RWPE2 (cell line): Measurements from ENCODE around the gene CCDC73.

Source experiments
- ATAC-seq: fragments of 200-7000 bp; cut with Tn5 transposase; 3 replicates; pipeline ENCODE4 v1.9.1; 2021; ENCODE audit warnings: low read depth
- DNase-seq: peaks from one replicate; pipeline ENCODE4 v3.0.0-alpha.2; 2020; ENCODE audit warnings: low spot score
- H3K27ac ChIP-seq: fragments of 450-650 bp; 2 replicates; pipeline ENCODE4 v1.5.1; 2017; ENCODE audit warnings: mild to moderate bottlenecking; ENCODE audit not compliant: poor library complexity, severe bottlenecking
- H3K27me3 ChIP-seq: fragments of 250-450 bp; sonication (Bioruptor Pico); 2 replicates; pipeline ENCODE4 v1.5.1; 2021; ENCODE audit warnings: mild to moderate bottlenecking, moderate library complexity; ENCODE audit not compliant: insufficient read depth, poor library complexity, severe bottlenecking
- H3K36me3 ChIP-seq: fragments of 250-450 bp; sonication (Bioruptor Pico); 2 replicates; pipeline ENCODE4 v1.5.1; 2020; ENCODE audit warnings: low read depth, mild to moderate bottlenecking, moderate library complexity
- H3K4me1 ChIP-seq: fragments of 250-450 bp; sonication (Bioruptor Pico); 2 replicates; pipeline ENCODE4 v1.5.1; 2021; ENCODE audit warnings: mild to moderate bottlenecking, moderate library complexity; ENCODE audit not compliant: insufficient read depth, poor library complexity, severe bottlenecking
- H3K4me3 ChIP-seq: fragments of 250-450 bp; sonication (Bioruptor Pico); 2 replicates; pipeline ENCODE4 v1.5.1; 2021; ENCODE audit warnings: mild to moderate bottlenecking, moderate library complexity; ENCODE audit not compliant: severe bottlenecking
- H3K9me3 ChIP-seq: fragments of 250-450 bp; sonication (Bioruptor Pico); 2 replicates; pipeline ENCODE4 v1.5.1; 2021; ENCODE audit warnings: mild to moderate bottlenecking, moderate library complexity; ENCODE audit not compliant: severe bottlenecking
- TF ChIP-seq, protein P1 (sequence below): fragments of 450-650 bp; IDR thresholded peaks from one replicate; pipeline ENCODE4 v1.5.1; 2017; ENCODE audit warnings: mild to moderate bottlenecking, moderate library complexity; ENCODE audit not compliant: poor library complexity, severe bottlenecking

The CCDC73 gene

GRCh38 chr11:32821917-32822560 lies 27.6 kb upstream of the CCDC73 start:
- Histone ChIP-seq H3K27me3 (no peaks in the 10 kb centered on the region), H3K4me1 (peaks cover 22% of the 10 kb centered on the region), H3K36me3 (no peaks in the 10 kb centered on the region), H3K27ac (peak overlapping the region; percentile 41), H3K4me3 (no peak overlapping the region), H3K9me3 (no peaks in the 10 kb centered on the region)
- TF ChIP-seq, protein P1, sequence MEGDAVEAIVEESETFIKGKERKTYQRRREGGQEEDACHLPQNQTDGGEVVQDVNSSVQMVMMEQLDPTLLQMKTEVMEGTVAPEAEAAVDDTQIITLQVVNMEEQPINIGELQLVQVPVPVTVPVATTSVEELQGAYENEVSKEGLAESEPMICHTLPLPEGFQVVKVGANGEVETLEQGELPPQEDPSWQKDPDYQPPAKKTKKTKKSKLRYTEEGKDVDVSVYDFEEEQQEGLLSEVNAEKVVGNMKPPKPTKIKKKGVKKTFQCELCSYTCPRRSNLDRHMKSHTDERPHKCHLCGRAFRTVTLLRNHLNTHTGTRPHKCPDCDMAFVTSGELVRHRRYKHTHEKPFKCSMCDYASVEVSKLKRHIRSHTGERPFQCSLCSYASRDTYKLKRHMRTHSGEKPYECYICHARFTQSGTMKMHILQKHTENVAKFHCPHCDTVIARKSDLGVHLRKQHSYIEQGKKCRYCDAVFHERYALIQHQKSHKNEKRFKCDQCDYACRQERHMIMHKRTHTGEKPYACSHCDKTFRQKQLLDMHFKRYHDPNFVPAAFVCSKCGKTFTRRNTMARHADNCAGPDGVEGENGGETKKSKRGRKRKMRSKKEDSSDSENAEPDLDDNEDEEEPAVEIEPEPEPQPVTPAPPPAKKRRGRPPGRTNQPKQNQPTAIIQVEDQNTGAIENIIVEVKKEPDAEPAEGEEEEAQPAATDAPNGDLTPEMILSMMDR = no peak
- DNase-seq = no peak
- ATAC-seq = no peak

- Histone ChIP-seq H3K4me3 (no peak overlapping the region), H3K4me1 (peaks cover 22% of the 10 kb centered on the region), H3K27ac (peak overlapping the region; percentile 41), H3K9me3 (no peaks in the 10 kb centered on the region), H3K36me3 (no peaks in the 10 kb centered on the region), H3K27me3 (no peaks in the 10 kb centered on the region)
- ATAC-seq (peak; percentile 92), DNase-seq (no peak)
- TF ChIP-seq, protein P1 = no peak
Measured at GRCh38 chr11:32821517-32821916, 27.1 kb upstream of the CCDC73 start.

DNA sequence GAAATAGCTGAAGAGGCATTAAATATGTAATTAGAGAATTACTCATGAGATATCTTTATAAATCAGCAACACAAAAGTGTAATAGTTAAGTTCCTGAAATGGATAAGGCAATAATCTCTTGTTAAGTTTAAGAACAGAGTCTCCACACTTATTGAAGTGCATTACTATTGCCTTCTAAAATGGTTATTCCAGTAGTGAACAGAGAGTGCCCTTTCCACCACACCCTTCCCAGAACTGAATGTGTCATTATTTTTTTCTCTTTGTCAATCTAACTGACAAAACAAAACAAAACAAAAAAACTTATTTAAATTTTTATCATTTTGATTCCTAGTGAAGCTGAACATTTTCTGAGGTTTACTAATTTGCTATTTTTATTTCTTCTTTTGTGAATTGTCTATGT lies 26.0 kb upstream of the CCDC73 start:
- no peaks in the 10 kb centered on the region for H3K9me3 ChIP-seq
- H3K4me3 ChIP-seq = no peak overlapping the region
- peak overlapping the region; percentile 41 for H3K27ac ChIP-seq
- DNase-seq (no peak), ATAC-seq (no peak)
- H3K36me3 ChIP-seq = no peaks in the 10 kb centered on the region
- TF ChIP-seq, protein P1 = no peak
- H3K27me3 ChIP-seq = no peaks in the 10 kb centered on the region
- peaks cover 22% of the 10 kb centered on the region for H3K4me1 ChIP-seq

DNA sequence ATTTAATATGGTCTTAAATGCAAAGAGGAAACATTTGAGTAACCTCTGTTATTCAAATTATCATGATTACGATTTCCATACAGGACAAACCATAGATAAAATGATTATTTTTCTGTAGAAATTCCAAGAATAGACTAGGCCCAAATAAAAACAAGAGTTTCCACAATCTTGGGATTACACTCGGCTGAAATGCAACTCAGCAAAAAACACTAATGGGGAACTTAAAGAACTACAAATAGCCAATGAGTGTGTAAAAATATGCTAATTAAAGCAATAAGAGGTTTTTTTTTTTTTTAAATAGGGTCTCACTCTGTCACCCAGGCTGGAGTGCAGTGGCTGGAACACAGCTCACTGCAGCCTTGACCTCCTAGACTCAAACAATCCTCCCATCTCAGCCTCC lies 24.7 kb upstream of the CCDC73 start:
- H3K27ac ChIP-seq = no peak overlapping the region
- no peak overlapping the region for H3K4me3 ChIP-seq
- TF ChIP-seq, protein P1 = no peak
- H3K9me3 ChIP-seq = no peaks in the 10 kb centered on the region
- DNase-seq (no peak), ATAC-seq (no peak)
- no peaks in the 10 kb centered on the region for H3K36me3 ChIP-seq
- H3K4me1 ChIP-seq = peaks cover 22% of the 10 kb centered on the region
- H3K27me3 ChIP-seq = no peaks in the 10 kb centered on the region

GRCh38 chr11:32817852-32818183 lies 23.4 kb upstream of the CCDC73 start:
- DNase-seq = no peak
- Histone ChIP-seq H3K9me3 (no peaks in the 10 kb centered on the region), H3K27me3 (no peaks in the 10 kb centered on the region), H3K27ac (no peak overlapping the region), H3K4me1 (peaks cover 22% of the 10 kb centered on the region), H3K4me3 (no peak overlapping the region), H3K36me3 (no peaks in the 10 kb centered on the region)
- TF ChIP-seq, protein P1 = no peak
- ATAC-seq = no peak
